GM19351 (cell line): ENCODE data around the gene NDST3.

Experiments
- ATAC-seq: cut with Tn5 transposase; IDR thresholded peaks from one replicate; pipeline ENCODE4 v1.9.1; 2021; ENCODE audit warnings: mild to moderate bottlenecking, moderate library complexity; ENCODE audit not compliant: unreplicated experiment

Gene NDST3

GRCh38 chr4:118034053-118034785 is at the start of gene NDST3:
Gene NDST3, plus strand, starts transcription at chr4:118034486. Its CDS starts 19,425 bp downstream, at chr4:118053911.
- peak; percentile 74 for ATAC-seq

GRCh38 chr4:117986321-117986720 is 48.0 kb upstream of the NDST3 start:
- ATAC-seq: no peak

GRCh38 chr4:117987464-117987863 is 46.8 kb upstream of the NDST3 start:
- no peak for ATAC-seq

GRCh38 chr4:117996891-117997290 is 37.4 kb upstream of the NDST3 start:
- ATAC-seq: no peak

- ATAC-seq: no peak
Observed at GRCh38 chr4:118004088-118004487, 30.2 kb upstream of the NDST3 start.

GRCh38 chr4:118005883-118006282 is 28.4 kb upstream of the NDST3 start:
- ATAC-seq: no peak

GRCh38 chr4:118012142-118012541 is 22.1 kb upstream of the NDST3 start:
- ATAC-seq: no peak

GRCh38 chr4:118014831-118015230 is 19.5 kb upstream of the NDST3 start:
- no peak for ATAC-seq

- ATAC-seq: no peak
Observed at GRCh38 chr4:118018381-118019145, 15.7 kb upstream of the NDST3 start.

- ATAC-seq: no peak
Observed at GRCh38 chr4:118026806-118027205, 7.5 kb upstream of the NDST3 start.

- no peak for ATAC-seq
Observed at GRCh38 chr4:118029224-118029623, 5.1 kb upstream of the NDST3 start.

- ATAC-seq: no peak
Observed at GRCh38 chr4:118032691-118033090, 1.6 kb upstream of the NDST3 start.

GRCh38 chr4:118033148-118034052 is 886 bp upstream of the NDST3 start:
- ATAC-seq: no peak

GRCh38 chr4:118035309-118035708 is 1.0 kb downstream of the NDST3 start:
- ATAC-seq: no peak

- ATAC-seq: no peak
Observed at GRCh38 chr4:118036336-118036735, 2.0 kb downstream of the NDST3 start.

GRCh38 chr4:118037955-118038354 is 3.7 kb downstream of the NDST3 start:
- no peak for ATAC-seq

GRCh38 chr4:118046323-118046722 is 12.0 kb downstream of the NDST3 start:
- no peak for ATAC-seq

- ATAC-seq: no peak
Observed at GRCh38 chr4:118047043-118047442, 12.8 kb downstream of the NDST3 start.

GRCh38 chr4:118058955-118059354 is 24.7 kb downstream of the NDST3 start:
- ATAC-seq: no peak

GRCh38 chr4:118059397-118059796 is 25.1 kb downstream of the NDST3 start:
- no peak for ATAC-seq
